ENCODE measurements around the gene PAX2. TPM values are rescaled to one million over a fixed set of nuclear protein-coding genes. Genes with fewer than 3 reads are reported as not detected.
A peak's percentile ranks its signal among the peaks of the same experiment; 100 is the strongest.

PAX2 gene
- total RNA-seq, 1 experiment from 2014 or later, result 0.09 TPM

- no peaks in the 10 kb centered on the region; the same call in 1 of the 2 replicates for H3K27me3 Mint-ChIP-seq (ENCODE audit: low read depth)
- no peaks in the 10 kb centered on the region for H3K36me3 Mint-ChIP-seq
- peak overlapping the region; percentile 61 for H3K4me3 Mint-ChIP-seq
- ATAC-seq (peak; percentile 9), DNase-seq (ENCODE audit: low spot score) (peak; percentile 51)
- peaks cover 33% of the 10 kb centered on the region for H3K4me1 Mint-ChIP-seq
- H3K9me3 Mint-ChIP-seq, result no peaks in the 10 kb centered on the region
- CTCF ChIA-PET, result interaction anchor here (1.4 kb wide), 1 partner anchor 36 kb away, joined by 4 read pairs; no protein-coding TSS in a partner anchor
- no peak overlapping the region for H3K27ac Mint-ChIP-seq
- TF ChIP-seq ARID4B (CRISPR knock-in tag; IDR thresholded peaks at IDR 0.05; ENCODE audit: borderline replicate concordance), result no peak
- TF ChIP-seq GRHL2 (CRISPR knock-in tag; IDR thresholded peaks at IDR 0.05; ENCODE audit: insufficient replicate concordance, severe bottlenecking), result no peak
- no peak for TF ChIP-seq ZNF138 (CRISPR knock-in tag; conservative IDR thresholded peaks at IDR 0.05)
- no peak for TF ChIP-seq HMGA2 (CRISPR knock-in tag; IDR thresholded peaks at IDR 0.05)
- no peak for TF ChIP-seq ATF3 (CRISPR knock-in tag; conservative IDR thresholded peaks at IDR 0.05)
- no peak for TF ChIP-seq NR2C2 (CRISPR knock-in tag; IDR thresholded peaks at IDR 0.05)
- TF ChIP-seq OVOL2 (CRISPR knock-in tag; IDR thresholded peaks at IDR 0.05; ENCODE audit: borderline replicate concordance), result no peak
- no peak for TF ChIP-seq E2F1 (CRISPR knock-in tag; IDR thresholded peaks at IDR 0.05)
- TF ChIP-seq HMGXB4 (CRISPR knock-in tag; IDR thresholded peaks at IDR 0.05), result no peak
- no peak for TF ChIP-seq ETV6 (CRISPR knock-in tag; IDR thresholded peaks at IDR 0.05)
- TF ChIP-seq ZNF263 (CRISPR knock-in tag; IDR thresholded peaks at IDR 0.05; ENCODE audit: low read depth), result no peak
- TF ChIP-seq TEAD1 (CRISPR knock-in tag; IDR thresholded peaks at IDR 0.05), result no peak
- no peak for TF ChIP-seq MYBL2 (CRISPR knock-in tag; IDR thresholded peaks at IDR 0.05)
- no peak for TF ChIP-seq KAT7 (CRISPR knock-in tag; IDR thresholded peaks at IDR 0.05; ENCODE audit: borderline replicate concordance)
- TF ChIP-seq SP1 (CRISPR knock-in tag; conservative IDR thresholded peaks at IDR 0.05), result no peak
- TF ChIP-seq, protein P1, sequence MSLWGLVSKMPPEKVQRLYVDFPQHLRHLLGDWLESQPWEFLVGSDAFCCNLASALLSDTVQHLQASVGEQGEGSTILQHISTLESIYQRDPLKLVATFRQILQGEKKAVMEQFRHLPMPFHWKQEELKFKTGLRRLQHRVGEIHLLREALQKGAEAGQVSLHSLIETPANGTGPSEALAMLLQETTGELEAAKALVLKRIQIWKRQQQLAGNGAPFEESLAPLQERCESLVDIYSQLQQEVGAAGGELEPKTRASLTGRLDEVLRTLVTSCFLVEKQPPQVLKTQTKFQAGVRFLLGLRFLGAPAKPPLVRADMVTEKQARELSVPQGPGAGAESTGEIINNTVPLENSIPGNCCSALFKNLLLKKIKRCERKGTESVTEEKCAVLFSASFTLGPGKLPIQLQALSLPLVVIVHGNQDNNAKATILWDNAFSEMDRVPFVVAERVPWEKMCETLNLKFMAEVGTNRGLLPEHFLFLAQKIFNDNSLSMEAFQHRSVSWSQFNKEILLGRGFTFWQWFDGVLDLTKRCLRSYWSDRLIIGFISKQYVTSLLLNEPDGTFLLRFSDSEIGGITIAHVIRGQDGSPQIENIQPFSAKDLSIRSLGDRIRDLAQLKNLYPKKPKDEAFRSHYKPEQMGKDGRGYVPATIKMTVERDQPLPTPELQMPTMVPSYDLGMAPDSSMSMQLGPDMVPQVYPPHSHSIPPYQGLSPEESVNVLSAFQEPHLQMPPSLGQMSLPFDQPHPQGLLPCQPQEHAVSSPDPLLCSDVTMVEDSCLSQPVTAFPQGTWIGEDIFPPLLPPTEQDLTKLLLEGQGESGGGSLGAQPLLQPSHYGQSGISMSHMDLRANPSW (CRISPR knock-in tag; conservative IDR thresholded peaks at IDR 0.05; ENCODE audit: low read depth), result no peak
- TF ChIP-seq RORB (CRISPR knock-in tag; IDR thresholded peaks at IDR 0.05), result no peak
- no peak for TF ChIP-seq ZNF416 (CRISPR knock-in tag; IDR thresholded peaks at IDR 0.05)
- TF ChIP-seq, protein P2, sequence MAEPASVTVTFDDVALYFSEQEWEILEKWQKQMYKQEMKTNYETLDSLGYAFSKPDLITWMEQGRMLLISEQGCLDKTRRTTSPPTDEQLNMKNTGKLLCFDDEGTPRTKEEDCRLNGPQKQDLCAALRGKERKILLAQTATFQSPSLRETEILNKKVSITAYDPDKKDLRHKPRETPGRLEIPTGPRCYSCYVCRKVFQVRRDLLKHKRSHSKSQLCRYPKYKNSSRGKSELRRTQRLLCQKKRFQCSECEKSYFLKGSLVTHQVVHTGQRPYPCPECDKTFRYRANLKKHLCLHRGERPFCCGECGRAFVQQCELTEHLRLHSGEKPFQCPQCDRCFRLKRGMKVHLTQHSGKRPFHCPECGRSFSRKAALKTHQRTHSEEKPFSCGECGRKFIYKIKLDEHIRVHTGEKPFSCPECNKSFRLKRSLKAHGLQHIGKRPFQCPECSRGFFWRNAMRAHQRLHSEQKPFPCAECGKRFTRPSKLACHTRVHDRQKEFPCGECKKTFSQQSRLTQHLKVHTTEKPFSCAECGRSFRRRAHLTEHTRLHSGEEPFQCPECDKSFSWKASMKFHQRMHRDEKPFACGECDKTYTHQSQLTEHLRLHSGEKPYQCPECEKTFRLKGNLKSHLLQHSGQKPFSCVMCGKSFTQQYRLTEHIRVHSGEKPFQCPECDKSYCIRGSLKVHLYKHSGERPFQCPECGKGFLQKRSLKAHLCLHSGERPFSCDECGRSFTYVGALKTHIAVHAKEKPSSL (CRISPR knock-in tag; conservative IDR thresholded peaks at IDR 0.05), result no peak
- no peak for TF ChIP-seq NR1H2 (CRISPR knock-in tag; IDR thresholded peaks at IDR 0.05)
- POLR2A ChIA-PET, result no interaction called here
Observed at GRCh38 chr10:100829933-100830727, 84.7 kb downstream of the PAX2 start.

All from WTC11 (cell line).